GM21528 (cell line): ENCODE data around the gene SLC7A9.

Source experiments
- ATAC-seq: cut with Tn5 transposase; IDR thresholded peaks from one replicate; pipeline ENCODE4 v1.9.1; 2021; ENCODE audit warnings: mild to moderate bottlenecking, moderate library complexity; ENCODE audit not compliant: unreplicated experiment, low FRiP score

Gene SLC7A9

DNA sequence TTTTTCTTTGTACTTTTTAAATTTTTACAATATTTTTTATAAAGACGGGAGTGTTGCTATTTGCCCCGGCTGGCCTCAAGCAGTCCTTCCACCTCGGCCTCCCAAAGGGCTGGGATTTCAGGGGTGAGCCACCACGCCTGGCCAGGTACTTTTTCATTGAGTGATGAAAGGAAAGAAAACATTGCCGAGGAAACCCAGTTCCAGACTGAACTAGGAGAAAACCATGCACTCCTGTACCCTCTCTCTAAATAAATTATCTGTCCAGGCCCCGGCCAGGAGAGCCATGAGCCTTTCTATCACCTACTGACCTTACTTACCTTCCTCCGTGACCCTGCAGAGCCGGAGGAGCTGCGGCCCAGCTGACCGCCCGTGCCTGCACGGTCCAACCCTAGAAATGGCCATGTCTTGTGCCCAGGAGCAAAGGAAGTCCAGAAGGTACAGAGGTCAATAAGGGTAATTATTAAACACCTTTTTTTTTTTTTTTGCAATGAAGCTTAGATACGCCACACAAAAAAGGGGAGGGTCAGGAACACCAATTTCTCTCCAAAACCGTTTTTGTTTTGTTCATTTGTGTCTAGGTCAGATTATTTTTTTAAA, at the start of gene SLC7A9:
SLC7A9 (minus strand) TSS at position 399 of the 597 bp plus-strand sequence. CDS start 1,233 bp downstream, outside the sequence.
- ATAC-seq: no peak

GRCh38 chr19:32919365-32919764, 49.8 kb upstream of the SLC7A9 start:
- ATAC-seq: no peak

GRCh38 chr19:32917616-32917996, 48.0 kb upstream of the SLC7A9 start:
- no peak for ATAC-seq

DNA sequence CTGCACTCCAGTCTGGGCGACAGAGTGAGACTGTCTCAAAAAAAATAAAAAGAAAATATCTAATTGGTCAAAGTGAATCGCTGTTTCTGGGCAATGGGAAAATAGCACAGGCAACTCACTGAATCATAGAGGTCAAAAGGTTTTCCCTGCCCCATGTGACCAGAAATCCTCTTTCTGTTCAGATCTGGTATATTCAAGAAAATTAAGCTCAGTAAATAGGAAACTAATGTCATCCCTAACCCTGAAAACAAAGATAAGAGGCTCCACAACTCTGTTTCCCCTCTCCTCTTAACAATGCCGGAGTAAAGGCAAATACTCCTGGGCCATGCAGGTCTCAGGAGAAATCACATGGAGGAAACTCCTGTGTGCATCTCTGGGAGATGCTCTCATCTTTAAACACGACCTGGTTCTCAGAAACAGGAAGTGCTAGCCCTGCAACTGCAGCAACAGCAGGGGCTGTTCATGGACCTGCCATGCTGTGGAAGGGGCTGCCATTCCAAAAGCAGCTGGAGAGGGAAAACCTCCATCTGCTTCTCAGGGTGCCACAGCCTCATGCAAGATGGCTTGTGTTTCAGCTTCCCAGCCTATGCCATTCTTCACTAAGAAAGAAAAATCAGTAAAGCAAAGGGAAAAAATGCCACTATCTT, 47.5 kb upstream of the SLC7A9 start:
- no peak for ATAC-seq

DNA sequence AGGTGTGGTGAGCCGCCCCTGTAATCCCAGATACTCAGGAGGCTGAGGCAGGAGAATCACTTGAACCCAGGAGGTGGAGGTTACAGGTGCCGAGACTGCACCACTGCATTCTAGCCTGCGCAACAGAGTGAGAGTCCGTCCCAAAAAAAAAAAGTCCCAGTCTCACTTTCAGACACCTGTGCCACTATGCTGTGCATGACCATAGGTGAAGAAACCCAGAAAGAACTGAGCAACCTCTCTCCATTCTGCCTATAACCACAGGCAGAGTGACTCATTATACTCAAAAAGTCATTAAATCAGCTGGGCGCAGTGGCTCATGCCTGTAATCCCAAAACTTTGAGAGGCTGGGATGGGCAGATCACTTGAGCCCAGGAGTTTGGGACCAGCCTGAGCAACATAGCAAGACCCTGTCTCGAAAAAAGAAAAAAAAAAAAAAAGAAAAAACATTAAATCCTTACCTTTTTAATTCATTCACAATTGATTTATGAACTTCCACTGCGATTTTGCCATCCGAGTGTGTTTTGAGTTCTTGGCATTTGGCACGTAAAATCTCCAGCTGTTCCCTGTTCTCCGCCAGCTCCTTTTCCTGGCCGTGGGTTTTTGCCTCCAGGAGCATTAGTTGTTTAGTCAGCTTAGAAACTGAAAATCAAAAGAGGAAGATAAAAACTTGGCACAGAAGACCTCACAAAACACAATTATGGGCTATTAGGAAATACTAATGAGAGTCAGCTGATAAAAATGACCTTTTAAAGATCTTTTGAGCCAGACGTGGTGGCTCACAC, 45.5 kb upstream of the SLC7A9 start:
- no peak for ATAC-seq

DNA sequence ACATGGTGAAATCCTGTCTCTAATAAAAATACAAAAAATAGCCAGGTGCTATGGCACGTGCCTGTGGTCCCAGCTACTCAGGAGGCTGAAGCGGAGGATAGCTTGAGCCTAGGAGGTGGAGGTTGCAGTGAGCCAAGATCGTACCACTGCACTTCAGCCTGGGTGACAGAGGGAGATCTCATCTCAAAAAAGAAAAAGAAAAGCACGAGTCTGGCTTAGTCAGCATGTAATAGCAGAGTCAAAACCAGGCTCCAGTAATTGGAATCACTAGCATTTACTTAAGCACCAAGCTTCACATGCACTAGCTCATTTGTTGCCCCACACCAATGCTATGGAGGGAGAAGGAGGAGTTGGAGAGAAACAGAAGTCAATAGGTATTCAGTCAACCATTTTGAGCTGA, 41.9 kb upstream of the SLC7A9 start:
- no peak for ATAC-seq

- ATAC-seq: no peak
Measured at GRCh38 chr19:32910874-32911273, 41.3 kb upstream of the SLC7A9 start.

DNA sequence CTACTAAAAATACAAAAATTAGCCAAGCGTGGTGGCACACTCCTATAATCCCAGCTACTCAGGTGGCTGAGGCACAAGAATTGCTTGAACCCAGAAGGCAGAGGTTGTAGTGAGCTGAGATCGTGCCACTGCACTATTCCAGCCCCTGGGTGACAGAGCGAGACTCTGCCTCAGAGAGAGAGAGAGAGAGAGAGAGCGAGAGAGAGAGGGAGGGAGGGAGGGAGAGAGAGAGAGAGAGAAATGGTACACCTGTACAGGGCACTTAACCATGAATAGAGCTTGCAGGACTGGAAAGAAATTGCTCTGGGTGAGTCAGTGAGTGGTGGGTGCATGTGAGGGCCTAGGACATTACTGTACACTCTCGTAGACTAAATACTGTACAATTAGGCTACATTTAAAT, 40.5 kb upstream of the SLC7A9 start:
- no peak for ATAC-seq

- ATAC-seq: no peak
Measured at GRCh38 chr19:32909257-32909656, 39.7 kb upstream of the SLC7A9 start.

- no peak for ATAC-seq
Measured at GRCh38 chr19:32908641-32909190, 39.1 kb upstream of the SLC7A9 start.

- no peak for ATAC-seq
Measured at GRCh38 chr19:32902448-32902847, 32.9 kb upstream of the SLC7A9 start.

DNA sequence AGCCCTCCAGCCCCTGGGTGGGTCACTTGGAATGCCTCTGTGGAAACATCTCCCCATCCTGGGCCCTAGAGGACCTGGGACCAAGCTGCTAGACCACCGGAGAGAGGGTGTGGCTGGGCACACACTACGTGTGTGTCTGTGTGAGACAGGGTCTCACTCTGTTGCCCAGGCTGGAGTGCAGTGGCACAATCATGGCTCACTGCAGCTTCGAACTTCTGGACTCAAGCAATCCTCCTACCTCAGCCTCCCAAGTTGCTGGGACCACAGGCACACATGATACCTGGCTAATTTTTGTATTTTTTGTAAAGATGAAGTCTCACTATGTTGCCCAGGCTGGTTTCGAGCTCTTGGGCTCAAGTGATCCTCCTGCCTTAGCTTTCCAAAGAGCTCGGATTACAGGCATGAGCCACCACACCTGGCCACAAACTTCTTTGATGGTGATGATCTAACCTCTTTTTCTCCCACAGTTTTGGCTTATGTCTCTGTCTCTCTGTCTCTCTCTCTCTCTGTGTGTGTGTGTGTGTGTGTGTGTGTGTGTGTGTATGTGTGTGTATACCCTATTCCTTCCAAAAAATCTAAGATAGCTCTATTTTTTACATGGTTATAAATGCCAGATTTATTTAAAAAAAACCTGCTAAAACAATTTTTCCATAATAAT, 32.1 kb upstream of the SLC7A9 start:
- no peak for ATAC-seq

GRCh38 chr19:32896516-32897214, 27.1 kb upstream of the SLC7A9 start:
- ATAC-seq: no peak

DNA sequence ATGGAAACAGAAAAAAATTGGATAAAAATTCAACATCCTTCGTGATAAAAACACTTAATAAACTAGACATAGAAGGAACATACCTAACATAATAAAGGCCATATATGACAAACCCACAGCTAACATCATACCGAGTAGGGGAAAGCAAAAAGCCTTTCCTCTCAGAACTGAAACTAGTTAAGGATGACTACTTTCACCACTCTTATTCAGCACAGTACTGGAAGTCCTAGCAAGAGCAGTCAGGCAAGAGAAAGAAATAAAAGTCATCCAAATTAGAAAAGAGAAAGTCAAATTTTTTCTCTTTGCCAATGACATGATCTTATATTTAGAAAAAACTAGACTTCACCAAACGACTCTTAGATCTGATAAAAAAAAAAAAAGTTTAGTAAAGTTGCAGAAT, 25.8 kb upstream of the SLC7A9 start:
- no peak for ATAC-seq

DNA sequence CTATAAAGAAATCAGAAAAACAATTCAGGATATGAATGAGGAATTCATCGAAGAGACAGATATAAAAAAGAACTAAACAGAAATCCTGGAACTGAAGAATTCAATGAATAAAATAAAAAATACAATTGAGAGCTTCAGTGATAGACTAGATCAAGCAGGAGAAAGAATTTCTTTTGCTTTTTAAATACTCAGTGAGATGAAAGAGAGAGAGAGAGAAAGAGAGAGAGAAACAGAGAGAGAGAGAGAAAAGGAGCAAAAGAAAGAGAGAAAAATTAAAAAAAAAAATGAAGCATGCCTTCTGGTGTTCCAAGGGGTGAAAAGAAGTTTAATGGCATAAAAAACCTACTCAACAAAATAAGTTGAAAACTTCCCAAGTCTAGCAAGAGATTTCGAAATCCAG, 22.0 kb upstream of the SLC7A9 start:
- ATAC-seq: no peak

DNA sequence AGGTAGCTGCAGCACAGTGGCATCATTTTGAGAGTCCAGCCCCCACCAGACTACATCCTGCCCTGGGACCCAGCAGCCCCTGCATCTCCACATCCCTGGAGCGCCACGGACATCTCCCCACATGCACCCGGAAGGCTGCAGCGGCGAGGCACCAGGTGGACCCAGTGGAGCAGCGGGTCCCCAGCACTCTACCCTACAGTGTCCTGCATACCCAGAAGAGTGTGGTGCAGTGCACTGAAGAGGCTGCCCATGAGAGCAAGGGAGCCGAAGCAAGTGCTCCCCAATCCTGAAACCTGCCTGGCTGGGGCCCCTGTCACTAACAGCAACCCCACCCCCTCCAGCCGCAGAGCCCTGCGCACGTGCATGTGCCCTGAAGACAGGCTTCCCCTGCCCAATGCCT, 21.3 kb upstream of the SLC7A9 start:
- ATAC-seq: no peak

- no peak for ATAC-seq
Measured at GRCh38 chr19:32890326-32890725, 20.8 kb upstream of the SLC7A9 start.

GRCh38 chr19:32889137-32889934, 19.8 kb upstream of the SLC7A9 start:
- no peak for ATAC-seq

DNA sequence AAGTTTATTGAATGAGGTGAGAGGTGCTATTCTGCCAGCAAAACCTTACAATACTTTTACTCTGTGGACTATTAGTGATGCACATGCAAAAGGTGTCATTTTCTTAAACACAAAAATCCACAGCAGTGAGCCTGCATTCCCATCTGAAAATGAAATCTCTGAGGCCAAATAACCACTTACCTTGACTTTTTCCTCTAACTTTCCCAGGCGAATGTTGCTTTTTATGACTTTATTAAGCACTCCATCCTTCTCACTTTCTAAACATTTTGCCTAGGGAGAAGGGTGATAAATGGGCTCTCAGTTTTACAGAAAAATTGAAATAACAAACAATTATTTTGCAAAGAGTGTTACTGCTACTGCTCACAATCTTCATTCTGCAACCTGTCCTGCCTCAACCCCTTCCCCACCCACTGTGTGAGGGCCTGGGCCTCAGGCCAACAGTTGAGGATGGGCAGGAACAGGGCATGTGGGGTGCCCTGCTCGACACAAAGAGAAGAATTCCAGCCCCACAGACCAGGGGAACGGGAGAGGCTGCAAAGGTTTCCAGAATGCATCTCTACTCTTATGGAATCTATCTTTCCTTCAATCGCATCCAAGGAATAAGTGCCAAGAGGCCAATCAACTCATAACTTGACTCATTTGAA, 18.1 kb upstream of the SLC7A9 start:
- no peak for ATAC-seq
